NCI-H510A (cell line): ENCODE results near the gene BCAT1.
"Not testable (repeated sequence)": the region's sequence is repeated elsewhere in the genome, so short reads cannot be mapped to it uniquely, and the experiment has no call there.

ENCODE experiments used
- DNase-seq: peaks from one replicate; lab custom pipeline; 2025; lab: John Stamatoyannopoulos, UW

BCAT1 gene

DNA sequence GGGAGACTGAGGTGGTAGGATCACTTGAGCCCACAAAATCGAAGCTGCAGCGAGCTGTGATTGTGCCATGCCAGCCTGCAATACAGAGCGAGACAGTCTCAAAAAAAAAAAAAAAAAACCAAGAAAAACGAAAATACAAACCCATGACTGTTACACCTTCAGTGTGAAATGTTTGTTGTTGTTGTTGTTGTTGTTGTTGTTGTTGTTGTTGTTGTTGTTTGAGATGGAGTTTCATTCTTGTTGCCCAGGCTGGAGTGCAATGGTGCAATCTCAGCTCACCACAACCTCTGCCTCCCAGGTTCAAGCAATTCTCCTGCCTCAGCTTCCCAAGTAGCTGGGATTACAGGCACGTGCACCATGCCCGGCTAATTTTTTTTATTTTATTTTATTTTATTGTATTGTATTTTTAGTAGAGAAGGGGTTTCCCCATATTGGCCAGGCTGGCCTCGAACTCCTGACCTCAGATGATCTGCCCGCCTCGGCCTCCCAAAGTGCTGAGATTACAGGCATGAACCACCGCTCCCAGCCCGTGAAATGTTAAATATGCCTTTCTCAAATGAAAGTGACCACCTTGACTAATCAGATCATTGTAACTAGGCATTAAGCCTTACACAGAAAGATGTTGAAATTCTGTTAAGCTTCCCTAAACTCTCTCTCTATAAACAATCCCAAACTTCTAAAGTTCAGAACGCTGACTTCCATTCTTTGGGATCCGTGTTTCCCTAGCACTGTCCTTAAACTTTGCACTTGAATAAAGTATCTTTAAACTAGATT is 20.2 kb downstream of the BCAT1 start:
- DNase-seq, result not testable (repeated sequence)

DNA sequence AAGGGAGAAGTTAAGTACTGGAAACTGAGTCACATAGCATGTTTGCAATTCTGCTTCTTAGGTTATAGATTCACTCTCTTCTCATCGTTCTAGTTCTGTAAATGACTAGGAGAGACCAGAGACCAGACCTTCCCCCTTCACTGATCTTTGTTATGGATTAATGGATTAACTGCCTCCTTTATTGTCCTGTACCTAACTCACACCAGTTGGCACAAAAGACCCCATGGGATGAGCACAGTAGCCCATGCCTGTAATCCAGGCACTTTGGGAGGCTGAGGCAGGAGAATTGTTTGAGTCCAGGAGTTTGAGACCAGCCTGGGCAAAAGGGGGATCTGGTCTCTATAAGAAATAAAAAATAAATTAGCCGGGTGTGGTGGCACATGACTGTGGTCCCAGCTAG is 20.8 kb downstream of the BCAT1 start:
- DNase-seq, result no peak

DNA sequence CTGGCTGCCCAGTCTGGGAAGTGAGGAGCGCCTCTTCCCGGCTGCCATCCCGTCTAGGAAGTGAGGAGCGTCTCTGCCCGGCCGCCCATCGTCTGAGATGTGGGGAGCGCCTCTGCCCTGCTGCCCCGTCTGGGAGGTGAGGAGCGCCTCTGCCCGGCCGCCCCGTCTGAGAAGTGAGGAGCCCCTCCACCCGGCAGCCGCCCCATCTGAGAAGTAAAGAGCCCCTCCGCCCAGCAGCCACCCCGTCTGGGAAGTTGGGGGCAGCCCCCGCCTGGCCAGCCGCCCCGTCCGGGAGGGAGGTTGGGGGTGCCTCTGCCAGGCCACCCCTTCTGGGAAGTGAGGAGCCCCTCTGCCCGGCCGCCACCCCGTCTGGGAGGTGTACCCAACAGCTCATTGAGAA is 22.8 kb downstream of the BCAT1 start:
- DNase-seq, result not testable (repeated sequence)

DNA sequence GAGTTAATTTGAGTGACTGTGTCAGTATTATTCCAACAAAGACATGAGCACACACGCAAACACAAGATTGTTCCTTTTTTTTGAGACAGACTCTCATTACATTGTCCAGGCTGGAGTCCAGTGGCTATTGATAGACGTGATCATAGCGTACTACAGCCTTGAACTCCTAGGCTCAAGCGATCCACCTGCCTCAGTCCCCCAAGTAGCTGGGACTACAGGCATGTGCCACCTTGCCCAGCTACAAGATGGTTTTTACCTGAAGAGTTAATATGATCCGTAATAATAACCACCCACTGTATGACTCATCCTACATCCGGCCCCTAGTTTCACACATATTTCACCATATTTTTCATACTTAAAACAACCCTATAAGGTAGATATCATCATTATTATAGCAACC is 26.8 kb downstream of the BCAT1 start:
- DNase-seq, result no peak

DNA sequence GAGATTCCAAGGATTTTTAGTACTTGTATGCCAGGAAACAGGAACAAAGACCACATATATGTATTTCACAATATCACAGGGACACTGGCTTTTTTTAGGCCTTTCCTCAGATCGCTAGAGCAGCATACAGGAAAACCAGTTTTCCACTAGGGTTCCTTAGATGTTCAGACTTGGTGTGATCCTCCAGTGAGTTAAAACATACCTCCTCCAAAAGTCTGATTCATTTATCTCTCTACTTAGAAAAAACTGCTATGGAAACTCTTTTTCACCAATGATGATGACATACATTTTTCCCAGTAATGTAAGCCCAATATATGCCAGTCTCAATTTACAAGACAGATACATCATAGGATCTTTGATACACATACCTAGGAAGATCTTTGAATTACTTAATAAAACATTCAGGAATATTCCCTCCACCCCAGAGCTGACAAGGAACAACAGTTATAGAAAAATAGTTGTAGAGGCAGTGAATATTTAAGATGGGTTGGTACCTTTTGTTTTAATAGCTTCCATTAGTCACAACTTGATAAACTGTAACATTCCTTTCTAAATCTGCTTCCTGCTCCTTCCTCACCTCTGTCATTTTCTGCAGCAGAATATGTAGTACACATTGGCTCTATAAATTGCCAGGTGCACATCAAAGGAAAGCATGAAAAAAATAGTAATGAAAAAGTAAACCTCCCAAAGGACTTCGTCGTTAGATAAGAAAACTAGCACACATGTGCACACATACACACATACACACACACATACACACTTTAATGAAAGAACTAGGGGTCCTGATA is 27.5 kb downstream of the BCAT1 start:
- no peak for DNase-seq

DNA sequence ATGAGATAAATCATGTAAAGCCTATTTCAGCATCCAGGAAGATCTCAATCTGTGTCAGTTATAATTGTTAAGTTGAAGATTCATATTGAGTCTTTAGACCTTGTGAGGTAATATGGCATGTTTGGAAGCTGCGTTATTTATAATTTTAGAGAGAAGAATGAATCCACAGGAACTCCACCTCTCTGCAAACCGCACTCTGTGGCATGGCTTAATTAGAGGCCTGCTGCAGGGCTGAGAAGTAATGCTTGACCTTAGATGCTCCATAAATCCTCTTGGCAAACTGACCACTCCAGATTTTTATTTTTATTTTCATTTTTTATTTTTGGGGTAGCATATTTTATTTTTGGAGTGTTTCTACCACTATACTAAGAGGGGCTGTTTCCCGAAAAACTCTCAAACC is 28.8 kb downstream of the BCAT1 start:
- DNase-seq, result no peak

DNA sequence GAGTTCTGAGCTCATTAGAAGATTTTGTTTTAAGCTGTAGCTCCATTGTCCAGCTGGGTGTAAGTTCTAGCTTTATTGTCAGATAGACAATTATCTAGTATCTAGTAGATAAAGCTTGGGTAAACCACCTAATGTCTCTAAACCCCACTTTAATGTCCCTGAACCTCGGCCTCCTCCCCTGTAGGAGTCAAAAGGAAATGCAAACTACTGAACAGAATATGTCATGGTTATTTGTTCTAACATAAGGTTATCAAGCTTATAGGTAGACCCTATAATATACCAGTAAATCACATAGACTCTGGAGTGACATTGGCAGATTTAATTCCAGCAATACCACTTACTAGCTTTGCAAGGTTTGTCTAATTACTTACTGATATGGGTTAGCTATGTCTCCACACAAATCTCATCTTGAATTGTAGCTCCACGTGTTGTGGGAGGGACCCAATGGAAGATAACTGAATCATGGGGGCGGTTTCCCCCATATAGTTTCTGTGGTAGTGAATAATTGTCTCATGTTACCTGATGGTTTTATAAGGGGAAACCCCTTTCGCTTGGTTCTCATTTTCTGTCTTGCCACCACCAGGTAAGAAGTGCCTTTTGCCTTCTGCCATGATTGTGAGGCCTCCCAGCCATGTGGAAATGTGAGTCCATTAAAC is 29.4 kb downstream of the BCAT1 start:
- DNase-seq, result no peak

DNA sequence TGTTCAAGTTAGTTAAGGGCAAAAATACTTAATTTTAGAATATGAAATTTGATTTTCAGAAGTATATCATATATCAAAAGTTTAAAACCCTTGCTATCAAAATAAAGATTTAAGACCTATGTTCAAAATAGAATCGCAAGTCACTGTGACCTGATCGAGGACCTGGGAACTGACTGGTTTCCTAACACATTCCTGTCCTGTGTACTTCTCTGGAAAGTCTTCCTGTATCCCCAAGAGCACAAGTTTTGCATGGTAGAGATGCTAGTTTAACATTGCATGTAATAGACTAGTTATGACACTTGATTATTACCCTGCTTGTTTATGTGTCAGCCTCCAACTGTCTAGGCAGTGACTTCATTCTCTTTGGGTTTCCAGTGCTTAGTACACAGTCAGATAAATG is 30.3 kb downstream of the BCAT1 start:
- DNase-seq, result no peak

DNA sequence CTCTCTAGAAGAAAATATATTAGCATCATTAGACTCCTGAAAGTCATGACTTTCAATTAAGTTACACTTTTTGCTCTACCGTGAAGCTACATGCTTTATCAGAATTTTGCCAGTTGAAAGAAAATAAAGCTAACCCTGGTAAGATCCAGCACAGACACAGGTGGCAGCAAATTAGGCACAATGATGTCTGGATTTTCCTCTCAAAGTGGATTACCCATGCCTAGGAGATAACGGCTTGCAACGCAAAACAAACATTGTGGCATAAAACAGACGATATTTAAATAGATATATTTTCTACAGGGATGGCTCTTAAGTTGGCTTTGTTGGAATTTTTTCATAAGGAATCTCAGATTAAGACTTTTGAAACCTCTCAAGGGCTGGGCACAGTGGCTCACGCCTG is 33.4 kb downstream of the BCAT1 start:
- no peak for DNase-seq

DNA sequence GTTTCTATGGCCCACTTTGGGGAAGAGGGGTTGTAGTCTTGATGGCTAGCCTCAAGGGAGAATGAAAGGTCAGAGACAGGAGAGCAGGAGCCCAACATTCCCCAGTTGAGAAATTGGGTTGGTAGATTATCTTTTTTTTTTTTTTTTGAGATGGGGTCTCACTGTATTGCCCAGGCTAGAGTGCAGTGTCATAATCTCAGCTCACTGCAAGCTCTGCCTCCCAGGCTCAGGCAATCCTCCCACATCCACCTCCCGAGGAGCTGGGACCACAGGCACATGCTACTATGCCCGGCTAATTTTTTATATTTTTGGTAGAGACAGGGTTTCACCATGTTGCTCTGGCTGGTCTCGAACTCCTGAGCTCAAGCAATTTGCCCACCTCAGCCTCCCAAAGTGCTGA is 34.9 kb downstream of the BCAT1 start:
- DNase-seq, result no peak

DNA sequence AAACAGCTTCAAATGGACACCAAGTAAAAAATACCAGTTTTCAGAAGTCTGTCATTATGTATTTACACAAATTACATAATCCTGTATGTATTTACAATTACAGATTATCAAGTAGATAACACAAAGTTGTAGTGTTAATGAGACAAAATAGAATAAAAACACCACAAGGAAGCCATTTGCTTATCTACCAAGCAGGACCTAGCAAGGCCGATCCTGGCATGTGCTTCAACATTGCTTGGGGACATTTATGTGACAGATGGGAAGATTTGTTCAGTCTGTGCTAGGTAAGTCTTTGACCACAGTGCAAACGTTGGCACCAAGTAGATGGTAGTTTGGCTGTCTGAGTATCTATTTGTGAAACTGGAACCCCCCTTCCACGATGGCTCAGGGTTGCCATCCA is 35.8 kb downstream of the BCAT1 start:
- DNase-seq, result no peak

DNA sequence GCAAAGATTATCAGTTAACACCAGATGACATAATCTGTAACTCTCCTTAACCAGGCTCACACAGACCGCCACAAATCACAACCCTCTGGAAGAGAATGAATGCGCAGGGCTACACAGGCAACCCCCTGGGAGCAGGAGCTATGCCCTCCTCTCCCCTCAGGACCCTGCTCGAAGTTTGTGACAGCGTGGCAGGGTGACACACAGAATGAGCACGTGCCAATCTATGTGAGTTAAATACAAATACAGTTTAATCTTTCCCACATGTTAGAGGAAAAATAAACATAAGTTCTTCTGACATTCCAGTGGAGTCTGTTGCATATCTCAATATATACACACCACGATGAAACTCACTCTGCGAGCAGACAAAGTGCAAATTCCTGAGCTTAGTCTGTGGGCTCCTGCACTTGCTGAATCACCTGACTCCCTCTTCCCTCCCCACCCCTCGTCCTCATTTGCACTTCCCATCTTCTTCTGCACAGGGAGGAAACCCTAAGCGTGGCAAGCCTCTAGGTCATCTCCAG is 37.6 kb downstream of the BCAT1 start:
- DNase-seq, result no peak

DNA sequence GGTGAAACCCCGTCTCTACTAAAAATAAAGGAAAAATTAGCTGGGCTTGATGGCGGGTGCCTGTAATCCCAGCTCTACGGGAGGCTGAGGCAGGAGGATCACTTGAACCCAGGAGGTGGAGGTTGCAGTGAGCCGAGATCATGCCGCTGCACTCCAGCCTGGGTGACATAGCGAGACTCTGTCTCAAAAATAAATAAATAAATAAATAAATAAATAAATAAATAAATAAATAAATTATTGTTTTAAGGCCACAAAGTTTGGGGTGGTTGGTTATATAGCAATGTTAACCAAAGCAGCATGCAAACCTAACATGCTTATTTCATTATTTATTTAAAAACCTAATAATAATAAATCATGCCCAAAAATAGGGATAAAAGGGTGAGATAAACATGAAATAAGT is 38.7 kb downstream of the BCAT1 start:
- DNase-seq, result not testable (repeated sequence)

DNA sequence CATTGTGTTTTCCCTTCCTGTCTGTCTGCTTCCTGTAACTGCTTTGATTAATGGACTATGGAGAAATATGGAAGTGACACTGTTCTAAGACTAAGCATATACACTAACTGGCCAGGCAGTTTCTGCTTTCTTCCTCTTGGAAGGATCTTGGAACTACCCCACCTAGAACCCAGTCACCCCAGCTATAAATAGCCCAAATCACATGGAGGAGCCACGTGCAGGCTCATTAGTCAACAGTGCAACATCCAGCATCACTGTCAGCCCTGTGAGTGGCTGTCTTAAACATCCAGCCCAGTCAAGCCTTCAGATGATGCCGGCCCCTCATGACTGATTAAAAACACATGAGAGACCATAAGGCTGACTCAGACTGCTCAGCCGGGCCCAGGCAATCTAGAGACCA is 39.2 kb downstream of the BCAT1 start:
- DNase-seq, result no peak

DNA sequence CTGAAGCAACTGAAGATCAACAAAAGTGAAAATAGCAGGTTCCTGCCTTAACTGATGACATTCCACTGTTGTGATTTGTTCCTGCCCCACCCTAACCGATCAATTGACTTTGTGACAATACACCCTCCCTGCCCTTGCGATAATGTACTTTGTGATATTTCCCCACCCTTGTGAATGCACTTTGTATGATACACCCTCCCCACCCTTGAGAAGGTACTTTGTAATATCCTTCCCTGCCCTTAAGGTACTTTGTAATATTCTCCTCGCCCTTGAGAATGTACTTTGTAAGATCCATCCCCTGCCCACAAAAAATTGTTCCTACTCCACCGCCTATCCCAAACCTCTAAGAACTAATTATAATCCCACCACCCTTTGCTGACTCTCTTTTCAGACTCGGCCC is 41.4 kb downstream of the BCAT1 start:
- DNase-seq, result no peak

DNA sequence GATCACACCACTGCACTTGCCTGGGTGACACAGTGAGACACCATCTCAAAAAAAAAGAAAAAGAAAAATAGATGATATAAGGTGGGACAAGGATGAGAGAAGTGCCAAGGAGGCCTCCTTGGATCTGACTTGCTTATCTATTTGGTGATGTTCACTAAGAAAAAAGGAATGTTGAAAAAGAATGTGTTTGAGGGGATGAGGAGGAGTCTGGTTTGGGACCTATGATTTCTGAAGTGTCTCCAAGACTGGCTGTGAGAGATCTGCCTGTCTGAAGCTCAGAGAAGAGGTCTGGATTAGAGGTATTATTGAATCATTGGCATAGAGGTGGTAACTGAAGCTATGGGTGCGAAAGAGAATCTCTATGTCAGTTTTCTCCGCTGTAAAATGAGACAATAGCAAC is 42.8 kb downstream of the BCAT1 start:
- DNase-seq, result no peak

DNA sequence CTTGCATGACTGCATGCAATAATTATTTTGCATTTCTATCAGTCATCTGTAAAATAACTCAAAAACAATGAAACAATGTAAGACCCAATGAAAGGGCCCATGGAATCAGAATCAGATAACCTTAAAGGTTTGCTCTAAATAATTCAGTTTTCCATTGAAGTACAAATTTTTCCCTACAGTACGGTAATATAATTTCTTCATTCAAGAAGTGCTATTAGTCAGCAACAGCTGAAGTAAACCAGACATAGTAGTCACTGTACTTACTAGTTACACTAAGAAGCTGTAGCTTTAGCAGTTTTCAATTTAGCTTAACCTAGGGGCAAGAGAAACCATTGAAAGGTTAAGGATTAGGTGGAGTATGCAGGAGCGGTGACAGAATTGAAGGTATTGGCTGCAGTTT is 43.5 kb downstream of the BCAT1 start:
- DNase-seq, result no peak

DNA sequence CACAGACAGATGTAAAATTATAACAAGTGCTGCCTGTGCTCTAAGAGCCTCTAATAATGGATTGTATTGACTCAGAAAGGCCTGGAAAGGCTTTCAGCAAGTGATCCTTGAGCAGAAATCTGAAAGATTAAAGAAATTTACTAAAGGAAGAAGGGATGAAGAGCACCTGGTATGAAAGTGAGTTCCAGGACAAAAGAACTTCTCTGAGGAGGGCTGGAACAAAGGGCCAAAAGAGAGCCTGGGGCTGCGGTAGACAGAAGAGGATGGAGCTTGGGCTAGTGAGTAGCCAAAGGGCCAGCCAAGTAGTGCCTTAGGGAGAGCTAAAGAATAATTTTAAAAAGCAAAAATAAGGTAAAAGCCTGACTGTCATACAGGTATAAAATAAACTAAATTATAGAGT is 44.0 kb downstream of the BCAT1 start:
- DNase-seq, result no peak

DNA sequence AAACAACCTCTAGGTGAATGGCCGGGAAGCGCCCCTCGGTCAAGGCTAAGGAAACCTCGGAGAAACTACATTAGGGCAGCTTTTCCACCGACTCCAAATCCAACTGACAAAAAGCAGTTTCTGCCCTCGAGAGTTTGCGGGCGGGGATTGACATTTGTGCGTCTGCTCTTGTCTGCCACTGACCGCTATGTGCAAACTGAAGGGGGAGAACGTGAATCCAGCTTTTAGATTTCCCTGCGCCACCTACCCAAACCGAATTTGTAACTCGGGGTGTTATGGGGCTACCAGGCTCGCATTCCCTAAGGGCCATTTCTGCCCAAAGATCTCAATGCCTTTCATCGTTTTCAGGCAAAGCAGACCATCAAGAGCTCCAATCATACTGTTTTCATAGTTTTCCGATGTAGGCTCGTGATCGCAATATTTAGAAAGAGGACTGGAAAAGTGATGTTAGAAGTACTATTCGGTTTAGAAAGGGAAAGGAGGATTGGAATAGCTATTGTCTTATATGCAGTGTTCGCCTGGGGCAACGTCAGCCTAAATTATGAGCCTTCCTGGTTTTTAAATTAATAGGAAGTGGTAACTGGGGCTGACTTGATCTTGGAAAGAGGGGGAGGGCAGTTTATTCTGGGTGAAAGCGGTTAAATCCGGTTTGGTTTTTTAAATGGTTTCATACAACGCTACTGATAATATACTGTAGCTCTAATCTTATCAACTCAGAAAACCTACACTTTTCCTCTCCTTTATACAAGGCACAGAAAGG is 45.4 kb downstream of the BCAT1 start:
- DNase-seq, result no peak

DNA sequence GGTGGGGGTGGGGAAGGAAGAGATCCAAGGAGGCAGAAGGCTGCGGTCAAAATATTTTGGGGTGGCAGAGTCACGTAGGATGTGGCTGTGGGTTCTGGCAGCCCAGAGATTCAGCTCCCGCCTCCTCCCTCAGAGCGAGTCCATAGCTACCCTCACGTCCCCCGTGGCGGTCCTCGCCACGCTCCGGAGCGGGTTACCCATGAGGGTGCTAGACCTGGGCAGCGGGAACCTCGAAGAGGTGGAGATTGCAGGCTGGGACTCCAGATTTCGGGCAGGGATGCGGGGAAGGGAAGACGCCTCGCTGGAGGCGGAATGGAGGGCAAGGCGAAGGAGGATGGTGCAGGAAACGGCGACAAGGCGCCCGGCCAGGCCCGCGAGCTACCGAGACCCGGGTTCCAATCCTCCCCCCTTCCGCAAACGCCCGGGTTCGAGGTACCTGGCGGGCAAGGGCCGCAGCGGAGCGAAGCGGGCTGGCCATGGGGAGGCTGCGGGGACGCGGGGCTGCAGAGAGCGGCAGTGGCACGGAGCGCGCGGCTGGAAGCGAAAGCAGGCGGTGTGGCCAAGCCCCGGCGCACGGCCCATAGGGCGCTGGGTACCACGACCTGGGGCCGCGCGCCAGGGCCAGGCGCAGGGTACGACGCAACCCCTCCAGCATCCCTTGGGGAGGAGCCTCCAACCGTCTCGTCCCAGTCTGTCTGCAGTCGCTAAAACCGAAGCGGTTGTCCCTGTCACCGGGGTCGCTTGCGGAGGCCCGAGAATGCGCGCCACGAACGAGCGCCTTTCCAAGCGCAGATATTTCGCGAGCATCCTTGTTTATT is 46.2 kb downstream of the BCAT1 start:
- DNase-seq, result no peak
